Transverse colon (tissue), 1 donor: ENCODE measurements around the gene ASTL.

Experiments
- EP300 ChIP-seq: sonication (generic); formaldehyde crosslinking; IDR thresholded peaks from one replicate; pipeline ENCODE4 v1.6.1; 2017; ENCODE audit warnings: antibody characterized with exemption, low read depth
- POLR2A ChIP-seq: fragments of 450-650 bp; IDR thresholded peaks from one replicate; pipeline ENCODE4 v1.6.1; 2016; ENCODE audit warnings: antibody characterized with exemption, mild to moderate bottlenecking, moderate library complexity

- TF ChIP-seq POLR2A (no peak), EP300 (no peak)
Measured at GRCh38 chr2:96135171-96135570, 3.1 kb downstream of the ASTL start.
